ENCODE results near the gene CYB561A3. TPM values are rescaled to one million over a fixed set of nuclear protein-coding genes. Genes with fewer than 3 reads are reported as not detected.

Gene CYB561A3
- polyA plus RNA-seq, 1 experiment, result 91.3 TPM

- Histone ChIP-seq H3K4me3 (ENCODE audit: low read depth, low read length) (no peak overlapping the region), H3K36me3 (ENCODE audit: control insufficient read depth, insufficient read depth, low read length) (peaks cover 30% of the 10 kb centered on the region), H3K27me3 (ENCODE audit: control insufficient read depth, insufficient read depth, low read length) (no peaks in the 10 kb centered on the region)
- no peak for TF ChIP-seq CTCF (IDR thresholded peaks at IDR 0.05; ENCODE audit: insufficient read depth, low read depth, low read length)
- DNase-seq (ENCODE audit: low read depth), result no peak
- POLR2A ChIA-PET, result interaction anchor here (0.6 kb wide), 1 partner anchor 67 kb away, joined by 4 read pairs; no protein-coding TSS in a partner anchor
- CTCF ChIA-PET, result interaction anchor here (1.1 to 2.0 kb wide), 3 partner anchors 10 to 60 kb away, joined by 3 to 5 read pairs (median 5); no protein-coding TSS in a partner anchor
Observed at GRCh38 chr11:61325649-61326414, 35.9 kb downstream of the CYB561A3 start.

GRCh38 chr11:61315260-61315659 is 46.4 kb downstream of the CYB561A3 start:
- TF ChIP-seq CTCF (IDR thresholded peaks at IDR 0.05; ENCODE audit: insufficient read depth, low read depth, low read length), result no peak
- H3K36me3 ChIP-seq (ENCODE audit: control insufficient read depth, insufficient read depth, low read length), result peaks cover 32% of the 10 kb centered on the region
- no peaks in the 10 kb centered on the region for H3K27me3 ChIP-seq (ENCODE audit: control insufficient read depth, insufficient read depth, low read length)
- no peak overlapping the region for H3K4me3 ChIP-seq (ENCODE audit: low read depth, low read length)
- ChIA-PET POLR2A (no interaction called here), CTCF (interaction anchor here (1.0 to 1.1 kb wide), 2 partner anchors 9 to 10 kb away, joined by 3 read pairs; no protein-coding TSS in a partner anchor)
- DNase-seq (ENCODE audit: low read depth), result no peak

- no peaks in the 10 kb centered on the region for H3K27me3 ChIP-seq (ENCODE audit: control insufficient read depth, insufficient read depth, low read length)
- ChIA-PET CTCF (interaction anchor here (1.0 to 1.4 kb wide), 2 partner anchors 25 to 74 kb away, joined by 3 to 4 read pairs; no protein-coding TSS in a partner anchor), POLR2A (no interaction called here)
- no peak for TF ChIP-seq CTCF (IDR thresholded peaks at IDR 0.05; ENCODE audit: insufficient read depth, low read depth, low read length)
- H3K36me3 ChIP-seq (ENCODE audit: control insufficient read depth, insufficient read depth, low read length), result peaks cover 51% of the 10 kb centered on the region
- DNase-seq (ENCODE audit: low read depth), result no peak
- H3K4me3 ChIP-seq (ENCODE audit: low read depth, low read length), result no peak overlapping the region
Observed at GRCh38 chr11:61310749-61311148, 50.9 kb downstream of the CYB561A3 start.

GRCh38 chr11:61309739-61310138 is 51.9 kb downstream of the CYB561A3 start:
- no peak for TF ChIP-seq CTCF (IDR thresholded peaks at IDR 0.05; ENCODE audit: insufficient read depth, low read depth, low read length)
- CTCF ChIA-PET, result interaction anchor here (0.7 to 1.0 kb wide), 2 partner anchors 13 to 75 kb away, joined by 3 to 4 read pairs; no protein-coding TSS in a partner anchor
- Histone ChIP-seq H3K27me3 (ENCODE audit: control insufficient read depth, insufficient read depth, low read length) (no peaks in the 10 kb centered on the region), H3K36me3 (ENCODE audit: control insufficient read depth, insufficient read depth, low read length) (peaks cover 51% of the 10 kb centered on the region), H3K4me3 (ENCODE audit: low read depth, low read length) (no peak overlapping the region)
- POLR2A ChIA-PET, result interaction anchor here (0.6 kb wide), 1 partner anchor 130 kb away, joined by 5 read pairs; no protein-coding TSS in a partner anchor
- no peak for DNase-seq (ENCODE audit: low read depth)

- Histone ChIP-seq H3K36me3 (ENCODE audit: control insufficient read depth, insufficient read depth, low read length) (peaks cover 50% of the 10 kb centered on the region), H3K4me3 (ENCODE audit: low read depth, low read length) (no peak overlapping the region), H3K27me3 (ENCODE audit: control insufficient read depth, insufficient read depth, low read length) (no peaks in the 10 kb centered on the region)
- ChIA-PET CTCF (interaction anchor here (0.7 kb wide), 1 partner anchor 13 kb away, joined by 4 read pairs; no protein-coding TSS in a partner anchor), POLR2A (interaction anchor here (0.6 kb wide), 1 partner anchor 131 kb away, joined by 5 read pairs; no protein-coding TSS in a partner anchor)
- DNase-seq (ENCODE audit: low read depth), result no peak
- no peak for TF ChIP-seq CTCF (IDR thresholded peaks at IDR 0.05; ENCODE audit: insufficient read depth, low read depth, low read length)
Observed at GRCh38 chr11:61309141-61309540, 52.5 kb downstream of the CYB561A3 start.

Measured in BJ (cell line).